Measurements from ENCODE around the gene MME. TPM values are rescaled to one million over a fixed set of nuclear protein-coding genes. Genes with fewer than 3 reads are reported as not detected.

Gene MME
- 39.8 TPM for polyA plus RNA-seq (2013, experiment 1 of 2)
- polyA plus RNA-seq (2013, experiment 2 of 2): 43.8 TPM

GRCh38 chr3:155079746-155080487, at the start of gene MME:
TSS of gene MME (plus strand) at chr3:155080319. CDS start at chr3:155084168, 3,849 bp downstream.
- H3K27ac ChIP-seq (ENCODE audit: low read depth, low read length, severe bottlenecking): no peak within 1 kb of the TSS
- H3K4me3 ChIP-seq (ENCODE audit: extremely low read depth, insufficient read depth, low read length, poor library complexity, severe bottlenecking): peak within 1 kb of the TSS; percentile 72
- WGBS, 2 experiments (ENCODE audit: insufficient coverage in 2 of 2): 0 to 1% methylated on average over 25 to 45 of the region's 51 CpGs
- peaks cover 3% of the 10 kb centered on the region for H3K36me3 ChIP-seq (ENCODE audit: control insufficient read depth, insufficient read depth, low read length)
- peaks cover 12% of the 10 kb centered on the region for H3K4me1 ChIP-seq (ENCODE audit: control insufficient read depth, insufficient read depth, low read length, poor library complexity, severe bottlenecking)
- H3K9me3 ChIP-seq (ENCODE audit: control insufficient read depth, low read length): no peaks in the 10 kb centered on the region

GRCh38 chr3:155031186-155031585, 48.9 kb upstream of the MME start:
- Histone ChIP-seq H3K27ac (ENCODE audit: low read depth, low read length, severe bottlenecking) (no peak overlapping the region), H3K36me3 (ENCODE audit: control insufficient read depth, insufficient read depth, low read length) (no peaks in the 10 kb centered on the region), H3K4me1 (ENCODE audit: control insufficient read depth, insufficient read depth, low read length, poor library complexity, severe bottlenecking) (peaks cover 23% of the 10 kb centered on the region), H3K4me3 (ENCODE audit: extremely low read depth, insufficient read depth, low read length, poor library complexity, severe bottlenecking) (no peak overlapping the region), H3K9me3 (ENCODE audit: control insufficient read depth, low read length) (no peaks in the 10 kb centered on the region)

GRCh38 chr3:155032918-155033317, 47.2 kb upstream of the MME start:
- Histone ChIP-seq H3K4me1 (ENCODE audit: control insufficient read depth, insufficient read depth, low read length, poor library complexity, severe bottlenecking) (peaks cover 11% of the 10 kb centered on the region), H3K9me3 (ENCODE audit: control insufficient read depth, low read length) (no peaks in the 10 kb centered on the region), H3K27ac (ENCODE audit: low read depth, low read length, severe bottlenecking) (peak overlapping the region; percentile 96), H3K36me3 (ENCODE audit: control insufficient read depth, insufficient read depth, low read length) (no peaks in the 10 kb centered on the region), H3K4me3 (ENCODE audit: extremely low read depth, insufficient read depth, low read length, poor library complexity, severe bottlenecking) (no peak overlapping the region)

GRCh38 chr3:155034786-155035185, 45.3 kb upstream of the MME start:
- H3K4me1 ChIP-seq (ENCODE audit: control insufficient read depth, insufficient read depth, low read length, poor library complexity, severe bottlenecking): peaks cover 11% of the 10 kb centered on the region
- no CpG with 5 or more reads among the region's 4 CpGs for WGBS, 2 experiments (ENCODE audit: insufficient coverage in 2 of 2)
- no peak overlapping the region for H3K27ac ChIP-seq (ENCODE audit: low read depth, low read length, severe bottlenecking)
- H3K9me3 ChIP-seq (ENCODE audit: control insufficient read depth, low read length): no peaks in the 10 kb centered on the region
- no peak overlapping the region for H3K4me3 ChIP-seq (ENCODE audit: extremely low read depth, insufficient read depth, low read length, poor library complexity, severe bottlenecking)
- no peaks in the 10 kb centered on the region for H3K36me3 ChIP-seq (ENCODE audit: control insufficient read depth, insufficient read depth, low read length)

- Histone ChIP-seq H3K4me3 (ENCODE audit: extremely low read depth, insufficient read depth, low read length, poor library complexity, severe bottlenecking) (no peak overlapping the region), H3K4me1 (ENCODE audit: control insufficient read depth, insufficient read depth, low read length, poor library complexity, severe bottlenecking) (peaks cover 11% of the 10 kb centered on the region), H3K36me3 (ENCODE audit: control insufficient read depth, insufficient read depth, low read length) (no peaks in the 10 kb centered on the region), H3K9me3 (ENCODE audit: control insufficient read depth, low read length) (no peaks in the 10 kb centered on the region), H3K27ac (ENCODE audit: low read depth, low read length, severe bottlenecking) (no peak overlapping the region)
- 100% methylated on average over 1 to 2 of the region's 2 CpGs for WGBS, 2 experiments (ENCODE audit: insufficient coverage in 2 of 2)
These were observed 44.6 kb upstream of the MME start for GRCh38 chr3:155035553-155035952.

GRCh38 chr3:155037508-155038202, 42.5 kb upstream of the MME start:
- H3K36me3 ChIP-seq (ENCODE audit: control insufficient read depth, insufficient read depth, low read length): no peaks in the 10 kb centered on the region
- 86 to 94% methylated on average over 4 to 5 of the region's 5 CpGs for WGBS, 2 experiments (ENCODE audit: insufficient coverage in 2 of 2)
- H3K4me3 ChIP-seq (ENCODE audit: extremely low read depth, insufficient read depth, low read length, poor library complexity, severe bottlenecking): no peak overlapping the region
- H3K9me3 ChIP-seq (ENCODE audit: control insufficient read depth, low read length): no peaks in the 10 kb centered on the region
- H3K27ac ChIP-seq (ENCODE audit: low read depth, low read length, severe bottlenecking): no peak overlapping the region
- peaks cover 6% of the 10 kb centered on the region for H3K4me1 ChIP-seq (ENCODE audit: control insufficient read depth, insufficient read depth, low read length, poor library complexity, severe bottlenecking)

GRCh38 chr3:155038203-155038554, 41.9 kb upstream of the MME start:
- Histone ChIP-seq H3K4me1 (ENCODE audit: control insufficient read depth, insufficient read depth, low read length, poor library complexity, severe bottlenecking) (peaks cover 6% of the 10 kb centered on the region), H3K27ac (ENCODE audit: low read depth, low read length, severe bottlenecking) (no peak overlapping the region), H3K9me3 (ENCODE audit: control insufficient read depth, low read length) (no peaks in the 10 kb centered on the region), H3K4me3 (ENCODE audit: extremely low read depth, insufficient read depth, low read length, poor library complexity, severe bottlenecking) (no peak overlapping the region), H3K36me3 (ENCODE audit: control insufficient read depth, insufficient read depth, low read length) (no peaks in the 10 kb centered on the region)
- 100% methylated on average over 1 of the region's 2 CpGs; no CpG with 5 or more reads in 1 of the 2 experiments for WGBS, 2 experiments (ENCODE audit: insufficient coverage in 2 of 2)

GRCh38 chr3:155046935-155047334, 33.2 kb upstream of the MME start:
- no peak overlapping the region for H3K4me3 ChIP-seq (ENCODE audit: extremely low read depth, insufficient read depth, low read length, poor library complexity, severe bottlenecking)

GRCh38 chr3:155047672-155048071, 32.4 kb upstream of the MME start:
- no peak overlapping the region for H3K27ac ChIP-seq (ENCODE audit: low read depth, low read length, severe bottlenecking)
- no peaks in the 10 kb centered on the region for H3K36me3 ChIP-seq (ENCODE audit: control insufficient read depth, insufficient read depth, low read length)
- H3K4me3 ChIP-seq (ENCODE audit: extremely low read depth, insufficient read depth, low read length, poor library complexity, severe bottlenecking): no peak overlapping the region
- no peaks in the 10 kb centered on the region for H3K4me1 ChIP-seq (ENCODE audit: control insufficient read depth, insufficient read depth, low read length, poor library complexity, severe bottlenecking)
- WGBS, 2 experiments (ENCODE audit: insufficient coverage in 2 of 2): 71 to 80% methylated on average over 1 to 3 of the region's 3 CpGs
- peaks cover 26% of the 10 kb centered on the region for H3K9me3 ChIP-seq (ENCODE audit: control insufficient read depth, low read length)

More at GRCh38 chr3:155046935-155047334, 33.2 kb upstream of the MME start:
- Histone ChIP-seq H3K4me1 (ENCODE audit: control insufficient read depth, insufficient read depth, low read length, poor library complexity, severe bottlenecking) (no peaks in the 10 kb centered on the region), H3K36me3 (ENCODE audit: control insufficient read depth, insufficient read depth, low read length) (no peaks in the 10 kb centered on the region), H3K9me3 (ENCODE audit: control insufficient read depth, low read length) (peaks cover 19% of the 10 kb centered on the region), H3K27ac (ENCODE audit: low read depth, low read length, severe bottlenecking) (no peak overlapping the region)

GRCh38 chr3:155049959-155050358, 30.2 kb upstream of the MME start:
- Histone ChIP-seq H3K4me3 (ENCODE audit: extremely low read depth, insufficient read depth, low read length, poor library complexity, severe bottlenecking) (no peak overlapping the region), H3K36me3 (ENCODE audit: control insufficient read depth, insufficient read depth, low read length) (no peaks in the 10 kb centered on the region), H3K9me3 (ENCODE audit: control insufficient read depth, low read length) (peaks cover 30% of the 10 kb centered on the region), H3K4me1 (ENCODE audit: control insufficient read depth, insufficient read depth, low read length, poor library complexity, severe bottlenecking) (no peaks in the 10 kb centered on the region), H3K27ac (ENCODE audit: low read depth, low read length, severe bottlenecking) (no peak overlapping the region)
- 94% methylated on average over 2 of the region's 4 CpGs; no CpG with 5 or more reads in 1 of the 2 experiments for WGBS, 2 experiments (ENCODE audit: insufficient coverage in 2 of 2)

GRCh38 chr3:155052470-155052869, 27.6 kb upstream of the MME start:
- Histone ChIP-seq H3K4me1 (ENCODE audit: control insufficient read depth, insufficient read depth, low read length, poor library complexity, severe bottlenecking) (no peaks in the 10 kb centered on the region), H3K4me3 (ENCODE audit: extremely low read depth, insufficient read depth, low read length, poor library complexity, severe bottlenecking) (no peak overlapping the region), H3K27ac (ENCODE audit: low read depth, low read length, severe bottlenecking) (no peak overlapping the region), H3K9me3 (ENCODE audit: control insufficient read depth, low read length) (peaks cover 30% of the 10 kb centered on the region), H3K36me3 (ENCODE audit: control insufficient read depth, insufficient read depth, low read length) (no peaks in the 10 kb centered on the region)
- 75 to 100% methylated on average over 1 to 2 of the region's 2 CpGs for WGBS, 2 experiments (ENCODE audit: insufficient coverage in 2 of 2)

Data from mesodermal cell (in vitro differentiated cells).